A673 (cell line): ENCODE results near the gene PTGS2. TPM values are rescaled to one million over a fixed set of nuclear protein-coding genes. Genes with fewer than 3 reads are reported as not detected.
A peak's percentile ranks its signal among the peaks of the same experiment; 100 is the strongest.

Experiments used
- BruUV-seq: library from RNA; stranded (reverse); fragments of 400-500 nt; replicated peaks from 2 replicates; lab custom pipeline; 2021; lab: Mats Ljungman, UMichigan
- CTCF ChIA-PET: fragments of 300-600 bp; sonication (Branson Sonifier 250); formaldehyde crosslinking; loops from one replicate; lab custom pipeline; 2022; ENCODE audit warnings: antibody characterized with exemption; lab: Charles Lee
- POLR2A ChIA-PET: fragments of 300-600 bp; sonication (Branson Sonifier 250); formaldehyde crosslinking; loops from one replicate; lab custom pipeline; 2022; ENCODE audit warnings: antibody characterized with exemption; ENCODE audit not compliant: low non-redundant PET; lab: Charles Lee
- DNase-seq: peaks from one replicate; pipeline ENCODE4 v3.0.0-alpha.2; 2015; ENCODE audit warnings: low spot score
- H3K27ac ChIP-seq: fragments of 200-600 bp; sonication (generic); 2 replicates; pipeline ENCODE4 v1.5.1; 2016; ENCODE audit warnings: mixed run types, low read depth, mild to moderate bottlenecking, mixed read lengths, antibody characterized with exemption, low read length; ENCODE audit not compliant: poor library complexity, severe bottlenecking
- H3K27me3 ChIP-seq: fragments of 200-600 bp; sonication (generic); replicated peaks from 2 replicates; pipeline ENCODE4 v1.6.1; 2017; ENCODE audit warnings: mixed run types, low read depth, mild to moderate bottlenecking, mixed read lengths, antibody characterized with exemption, low read length; ENCODE audit not compliant: insufficient read depth, poor library complexity
- H3K36me3 ChIP-seq: fragments of 200-600 bp; sonication (generic); 2 replicates; pipeline ENCODE4 v1.6.1; 2016; ENCODE audit warnings: mixed run types, mild to moderate bottlenecking, mixed read lengths, antibody characterized with exemption, low read length; ENCODE audit not compliant: insufficient read depth, poor library complexity, severe bottlenecking
- H3K4me1 ChIP-seq: fragments of 200-600 bp; sonication (generic); 2 replicates; pipeline ENCODE4 v1.6.1; 2017; ENCODE audit warnings: mixed run types, mild to moderate bottlenecking, mixed read lengths, antibody characterized with exemption, low read length; ENCODE audit not compliant: insufficient read depth, poor library complexity, severe bottlenecking
- H3K4me3 ChIP-seq: fragments of 200-600 bp; sonication (generic); 2 replicates; pipeline ENCODE4 v1.5.1; 2016; ENCODE audit warnings: low read depth, mixed run types, mild to moderate bottlenecking, mixed read lengths, low read length; ENCODE audit not compliant: poor library complexity, severe bottlenecking
- H3K9me3 ChIP-seq: fragments of 200-600 bp; sonication (generic); 2 replicates; pipeline ENCODE4 v1.6.1; 2016; ENCODE audit warnings: mixed run types, low read depth, mild to moderate bottlenecking, mixed read lengths, antibody characterized with exemption, low read length; ENCODE audit not compliant: poor library complexity, severe bottlenecking
- EZH2 ChIP-seq: fragments of 200-600 bp; sonication (generic); IDR thresholded peaks from 2 replicates; pipeline ENCODE4 v1.6.1; 2017; ENCODE audit warnings: borderline replicate concordance, low read depth, mild to moderate bottlenecking, mixed read lengths, antibody characterized with exemption, low read length; ENCODE audit not compliant: poor library complexity, severe bottlenecking
- intact Hi-C: fragments of 100-400 bp; cut with micrococcal nuclease; formaldehyde crosslinking; loops from one replicate; pipeline ENCODE4 v1.10.0; 2022; ENCODE audit not compliant: unreplicated experiment
- total RNA-seq: library from RNA; stranded (reverse); gene quantifications from 2 replicates; pipeline ENCODE4 v1.2.3, GENCODE V29; 2021
- TF ChIP-seq, protein P1 (sequence below): fragments of 300-800, 200-600 bp; sonication (generic); conservative IDR thresholded peaks from 2 replicates; pipeline ENCODE4 v1.5.1; 2017; ENCODE audit warnings: low read depth, mild to moderate bottlenecking, antibody characterized with exemption, low read length, moderate library complexity, mixed read lengths

PTGS2 gene
- total RNA-seq, 1 experiment from 2014 or later: 5.8 TPM

DNA sequence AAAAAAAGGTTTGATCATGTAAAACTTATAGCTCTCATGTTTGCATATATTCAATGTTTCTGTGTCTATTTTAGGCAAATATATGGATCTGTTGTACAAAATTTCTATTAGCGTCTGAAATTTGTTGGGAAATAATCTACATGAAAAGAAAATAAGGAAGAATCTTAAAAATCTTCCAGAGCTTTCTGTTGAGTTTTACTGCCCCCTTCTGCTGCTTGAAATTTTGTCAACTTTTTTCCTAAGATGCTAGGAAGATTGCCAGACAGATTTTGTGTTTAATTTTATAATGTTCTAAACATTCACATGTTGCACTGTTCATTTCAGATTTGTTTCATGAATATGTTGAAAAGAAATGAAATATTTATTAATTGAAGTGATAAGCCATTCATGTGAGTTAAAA lies 2.5 kb upstream of the PTGS2 start:
- intact Hi-C loops: loop anchor here (5.0 kb wide), 3 partner anchors 75 to 305 kb away; no protein-coding TSS in a partner anchor
- no TSS peak for BruUV-seq
- DNase-seq: peak; percentile 32
- POLR2A ChIA-PET: no interaction called here
- Histone ChIP-seq H3K36me3 (no peaks in the 10 kb centered on the region), H3K4me3 (peak overlapping the region; percentile 6), H3K27me3 (no peaks in the 10 kb centered on the region), H3K4me1 (peaks cover 21% of the 10 kb centered on the region), H3K9me3 (peaks cover 6% of the 10 kb centered on the region), H3K27ac (no peak overlapping the region)
- TF ChIP-seq EZH2: no peak
- TF ChIP-seq, protein P1, sequence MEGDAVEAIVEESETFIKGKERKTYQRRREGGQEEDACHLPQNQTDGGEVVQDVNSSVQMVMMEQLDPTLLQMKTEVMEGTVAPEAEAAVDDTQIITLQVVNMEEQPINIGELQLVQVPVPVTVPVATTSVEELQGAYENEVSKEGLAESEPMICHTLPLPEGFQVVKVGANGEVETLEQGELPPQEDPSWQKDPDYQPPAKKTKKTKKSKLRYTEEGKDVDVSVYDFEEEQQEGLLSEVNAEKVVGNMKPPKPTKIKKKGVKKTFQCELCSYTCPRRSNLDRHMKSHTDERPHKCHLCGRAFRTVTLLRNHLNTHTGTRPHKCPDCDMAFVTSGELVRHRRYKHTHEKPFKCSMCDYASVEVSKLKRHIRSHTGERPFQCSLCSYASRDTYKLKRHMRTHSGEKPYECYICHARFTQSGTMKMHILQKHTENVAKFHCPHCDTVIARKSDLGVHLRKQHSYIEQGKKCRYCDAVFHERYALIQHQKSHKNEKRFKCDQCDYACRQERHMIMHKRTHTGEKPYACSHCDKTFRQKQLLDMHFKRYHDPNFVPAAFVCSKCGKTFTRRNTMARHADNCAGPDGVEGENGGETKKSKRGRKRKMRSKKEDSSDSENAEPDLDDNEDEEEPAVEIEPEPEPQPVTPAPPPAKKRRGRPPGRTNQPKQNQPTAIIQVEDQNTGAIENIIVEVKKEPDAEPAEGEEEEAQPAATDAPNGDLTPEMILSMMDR: peak; percentile 57
- CTCF ChIA-PET: interaction anchor here (0.6 to 1.3 kb wide), 2 partner anchors 40 to 307 kb away, joined by 4 to 5 read pairs; partner anchors contain the start of genes ODR4 and TPR

DNA sequence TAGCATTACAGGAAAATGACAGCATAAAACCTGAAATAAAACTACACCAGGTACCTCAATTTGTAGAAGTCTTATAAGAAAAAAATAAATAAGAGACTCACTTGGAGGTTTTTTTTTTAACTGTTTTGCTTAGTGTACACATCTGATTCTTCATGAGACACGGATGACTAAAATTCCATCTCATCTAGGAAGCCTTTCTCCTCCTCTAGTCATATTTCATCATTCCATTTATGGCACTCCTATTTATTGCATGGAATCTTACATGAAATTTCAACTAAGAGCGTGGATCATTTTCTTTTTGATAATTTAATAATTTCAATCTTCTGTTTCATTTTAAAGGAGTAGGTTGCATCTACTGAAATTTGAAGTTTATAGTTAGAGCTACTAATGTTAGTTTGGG lies 1.6 kb upstream of the PTGS2 start:
- Histone ChIP-seq H3K4me3 (peak overlapping the region; percentile 81), H3K27me3 (no peaks in the 10 kb centered on the region), H3K36me3 (peaks cover 3% of the 10 kb centered on the region), H3K9me3 (no peaks in the 10 kb centered on the region), H3K27ac (no peak overlapping the region), H3K4me1 (peaks cover 21% of the 10 kb centered on the region)
- POLR2A ChIA-PET: no interaction called here
- DNase-seq: peak; percentile 7
- CTCF ChIA-PET: interaction anchor here (0.6 kb wide), 1 partner anchor 61 kb away, joined by 3 read pairs; no protein-coding TSS in a partner anchor
- BruUV-seq: no TSS peak
- intact Hi-C loops: loop anchor here (2.0 to 5.0 kb wide), 4 partner anchors 74 to 306 kb away; no protein-coding TSS in a partner anchor
- TF ChIP-seq, protein P1: no peak
- TF ChIP-seq EZH2: no peak

DNA sequence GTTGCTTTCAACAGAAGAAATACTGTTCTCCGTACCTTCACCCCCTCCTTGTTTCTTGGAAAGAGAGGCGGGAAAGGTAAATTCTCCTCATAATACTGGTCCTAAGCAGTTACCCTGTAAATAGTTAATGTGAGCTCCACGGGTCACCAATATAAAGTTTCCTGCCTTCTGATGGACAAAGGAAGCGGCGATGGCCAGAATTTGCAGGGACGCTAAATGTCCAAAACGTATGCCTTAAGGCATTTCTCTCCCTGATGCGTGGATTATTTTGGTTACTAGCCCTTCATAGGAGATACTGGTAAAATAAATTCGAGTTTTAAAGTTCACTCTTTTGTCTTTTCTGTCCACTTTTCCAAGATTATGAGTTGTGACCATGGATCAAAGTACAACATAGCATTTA lies 898 bp upstream of the PTGS2 start:
- ChIA-PET CTCF (interaction anchor here (0.5 to 2.0 kb wide), 2 partner anchors 20 to 198 kb away, joined by 7 read pairs; no protein-coding TSS in a partner anchor), POLR2A (interaction anchor here (0.6 kb wide), 1 partner anchor 316 kb away, joined by 4 read pairs; no protein-coding TSS in a partner anchor)
- TSS peak; percentile 92 for BruUV-seq

More for the DNA sequence above, 898 bp upstream of the PTGS2 start:
- Histone ChIP-seq H3K27me3 (no peaks in the 10 kb centered on the region), H3K27ac (peak overlapping the region; percentile 92), H3K9me3 (no peaks in the 10 kb centered on the region), H3K4me3 (peak overlapping the region; percentile 81), H3K4me1 (peaks cover 21% of the 10 kb centered on the region), H3K36me3 (peaks cover 3% of the 10 kb centered on the region)
- TF ChIP-seq EZH2: no peak
- TF ChIP-seq, protein P1: no peak
- no peak for DNase-seq
- intact Hi-C loops: loop anchor here (2.0 to 5.0 kb wide), 4 partner anchors 74 to 306 kb away; no protein-coding TSS in a partner anchor
